Measurements from ENCODE around the gene TAS2R31. TPM values are rescaled to one million over a fixed set of nuclear protein-coding genes. Genes with fewer than 3 reads are reported as not detected.
"Not testable (repeated sequence)": the region's sequence is repeated elsewhere in the genome, so short reads cannot be mapped to it uniquely, and the experiment has no call there.

Gene TAS2R31
- total RNA-seq, 1 experiment from 2014 or later, result 1.7 TPM

DNA sequence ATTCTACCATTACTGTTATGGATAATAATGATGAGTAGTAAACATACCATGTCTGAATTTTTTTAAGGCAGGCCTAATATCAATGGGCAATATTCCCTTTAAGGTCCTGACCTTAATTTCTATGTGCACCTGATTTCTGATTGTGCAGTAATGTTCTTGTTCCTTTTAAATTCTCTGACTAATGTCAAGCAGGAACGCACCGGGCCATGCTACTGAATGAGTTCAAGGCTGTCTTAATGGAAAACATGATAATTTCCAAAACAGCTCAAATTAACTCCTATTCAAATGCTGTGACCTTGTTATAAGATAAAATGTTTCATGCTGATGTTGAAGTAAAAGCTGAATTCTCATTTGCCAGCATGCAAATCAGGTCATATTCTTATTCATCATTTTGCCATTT lies 24.1 kb upstream of the TAS2R31 start:
- H3K4me1 ChIP-seq (ENCODE audit: insufficient read depth, low read length), result no peaks in the 10 kb centered on the region
- H2BK120ac ChIP-seq (ENCODE audit: low read depth, low read length, poor library complexity, severe bottlenecking), result no peak overlapping the region
- H3K27me3 Mint-ChIP-seq (ENCODE audit: low read depth), result no peaks in the 10 kb centered on the region
- H3T11ph ChIP-seq (ENCODE audit: low read length), result no peak overlapping the region
- TF ChIP-seq, protein P1, sequence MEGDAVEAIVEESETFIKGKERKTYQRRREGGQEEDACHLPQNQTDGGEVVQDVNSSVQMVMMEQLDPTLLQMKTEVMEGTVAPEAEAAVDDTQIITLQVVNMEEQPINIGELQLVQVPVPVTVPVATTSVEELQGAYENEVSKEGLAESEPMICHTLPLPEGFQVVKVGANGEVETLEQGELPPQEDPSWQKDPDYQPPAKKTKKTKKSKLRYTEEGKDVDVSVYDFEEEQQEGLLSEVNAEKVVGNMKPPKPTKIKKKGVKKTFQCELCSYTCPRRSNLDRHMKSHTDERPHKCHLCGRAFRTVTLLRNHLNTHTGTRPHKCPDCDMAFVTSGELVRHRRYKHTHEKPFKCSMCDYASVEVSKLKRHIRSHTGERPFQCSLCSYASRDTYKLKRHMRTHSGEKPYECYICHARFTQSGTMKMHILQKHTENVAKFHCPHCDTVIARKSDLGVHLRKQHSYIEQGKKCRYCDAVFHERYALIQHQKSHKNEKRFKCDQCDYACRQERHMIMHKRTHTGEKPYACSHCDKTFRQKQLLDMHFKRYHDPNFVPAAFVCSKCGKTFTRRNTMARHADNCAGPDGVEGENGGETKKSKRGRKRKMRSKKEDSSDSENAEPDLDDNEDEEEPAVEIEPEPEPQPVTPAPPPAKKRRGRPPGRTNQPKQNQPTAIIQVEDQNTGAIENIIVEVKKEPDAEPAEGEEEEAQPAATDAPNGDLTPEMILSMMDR (conservative IDR thresholded peaks at IDR 0.05), result no peak
- no peak overlapping the region for H3K4ac ChIP-seq (ENCODE audit: low read depth, low read length)
- no peak overlapping the region for H3K18ac ChIP-seq (ENCODE audit: insufficient read length, low read depth, low read length)
- H3K27me3 ChIP-seq (ENCODE audit: insufficient read depth, low read length), result no peaks in the 10 kb centered on the region
- no peak overlapping the region for H3K56ac ChIP-seq (ENCODE audit: insufficient read length, low read depth, low read length)
- peaks cover 6% of the 10 kb centered on the region for H3K79me1 ChIP-seq (ENCODE audit: insufficient read depth, low read depth, low read length, poor library complexity, severe bottlenecking)
- H3K27ac Mint-ChIP-seq, result no peak overlapping the region
- H3K79me2 ChIP-seq (ENCODE audit: insufficient read depth, low read length), result no peaks in the 10 kb centered on the region
- H2BK5ac ChIP-seq (ENCODE audit: insufficient read length, low read length), result no peak overlapping the region
- no peak overlapping the region for H2BK20ac ChIP-seq (ENCODE audit: low read depth, low read length, poor library complexity, severe bottlenecking)
- H3K4me1 Mint-ChIP-seq, result no peaks in the 10 kb centered on the region
- WGBS (ENCODE audit: extremely low coverage, insufficient read length, low lambda C conversion rate), result no CpG with 5 or more reads among the region's 2 CpGs
- H4K5ac ChIP-seq (ENCODE audit: insufficient read length, low read depth, low read length), result no peak overlapping the region
- no peaks in the 10 kb centered on the region for H3K23me2 ChIP-seq (ENCODE audit: insufficient read length, low read depth, low read length, poor library complexity, severe bottlenecking)
- H3K9me3 Mint-ChIP-seq, result peaks cover 25 to 26% of the 10 kb centered on the region in 2 experiments
- H3K14ac ChIP-seq (ENCODE audit: insufficient read depth, low read length), result no peak overlapping the region
- no peak for DNase-seq
- H4K91ac ChIP-seq (ENCODE audit: insufficient read length, low read depth, low read length), result no peak overlapping the region
- H2BK15ac ChIP-seq (ENCODE audit: low read depth, low read length), result no peak overlapping the region
- no peak overlapping the region for H2AK5ac ChIP-seq (ENCODE audit: insufficient read length, low read length)
- no peak overlapping the region for H4K8ac ChIP-seq (replicated peaks; ENCODE audit: insufficient read length, low read depth, low read length)
- no peak overlapping the region for H2BK12ac ChIP-seq (ENCODE audit: insufficient read length, low read depth, low read length)
- H3K4me2 ChIP-seq (ENCODE audit: insufficient read depth, insufficient read length, low read length), result no peak overlapping the region
- H3K23ac ChIP-seq (ENCODE audit: insufficient read length, low read depth, low read length), result no peak overlapping the region
- no peak overlapping the region for H3K9ac ChIP-seq (ENCODE audit: extremely low read depth, insufficient read length, low read length)
- peaks cover 31 to 36% (median 33%) of the 10 kb centered on the region in 3 experiments for H3K36me3 Mint-ChIP-seq (ENCODE audit: insufficient read depth in 1 of 3, low read depth in 3 of 3)
- no peak overlapping the region for H3K4me3 Mint-ChIP-seq
- H4K20me1 ChIP-seq (ENCODE audit: control insufficient read depth, insufficient read depth, insufficient read length), result no peaks in the 10 kb centered on the region
- H3K9me3 ChIP-seq (ENCODE audit: control insufficient read depth, low read depth, low read length), result peaks cover 12% of the 10 kb centered on the region
- no peak overlapping the region for H2AFZ ChIP-seq (ENCODE audit: low read length)
- H3K27ac ChIP-seq (ENCODE audit: insufficient read length, low read depth, low read length), result no peak overlapping the region

DNA sequence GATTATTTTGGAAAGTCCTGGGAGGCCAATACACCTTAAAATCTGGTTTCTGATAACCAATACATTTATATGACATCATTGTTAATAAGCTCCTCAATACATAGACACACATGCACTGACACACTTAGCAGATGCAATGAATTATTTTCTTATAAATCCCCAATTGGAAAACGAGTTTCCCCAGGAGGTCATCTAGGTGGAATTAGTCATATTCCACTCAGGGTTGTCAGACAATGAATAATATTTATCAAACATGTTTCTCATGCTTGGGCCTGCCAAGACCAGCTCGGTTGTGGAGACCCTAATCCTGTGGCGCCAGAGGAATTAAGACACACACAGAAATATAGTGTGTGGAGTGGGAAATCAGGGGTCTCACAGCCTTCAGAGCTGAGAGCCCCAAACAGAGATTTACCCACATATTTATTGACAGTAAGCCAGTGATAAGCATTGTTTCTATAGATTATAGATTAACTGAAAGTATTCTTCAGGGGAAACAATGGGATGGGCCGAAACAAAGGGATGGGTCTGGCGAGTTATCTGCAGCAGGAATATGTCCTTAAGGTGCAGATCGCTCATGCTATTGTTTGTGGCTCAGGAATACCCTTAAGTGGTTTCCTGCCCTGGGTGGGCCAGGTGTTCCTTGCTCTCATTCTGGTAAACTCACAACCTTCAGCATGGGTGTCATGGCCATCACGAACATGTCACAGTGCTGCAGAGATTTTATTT lies 18.8 kb upstream of the TAS2R31 start:
- not testable (repeated sequence) for H3K4me3 Mint-ChIP-seq; H2BK15ac ChIP-seq (ENCODE audit: low read depth, low read length); H3K9ac ChIP-seq (ENCODE audit: extremely low read depth, insufficient read length, low read length); H4K5ac ChIP-seq (ENCODE audit: insufficient read length, low read depth, low read length); H4K8ac ChIP-seq (replicated peaks; ENCODE audit: insufficient read length, low read depth, low read length); H3K23me2 ChIP-seq (ENCODE audit: insufficient read length, low read depth, low read length, poor library complexity, severe bottlenecking); H3T11ph ChIP-seq (ENCODE audit: low read length); H4K20me1 ChIP-seq (ENCODE audit: control insufficient read depth, insufficient read depth, insufficient read length); H3K23ac ChIP-seq (ENCODE audit: insufficient read length, low read depth, low read length); H3K18ac ChIP-seq (ENCODE audit: insufficient read length, low read depth, low read length); H3K4me1 ChIP-seq (ENCODE audit: insufficient read depth, low read length); H2AFZ ChIP-seq (ENCODE audit: low read length); H3K79me1 ChIP-seq (ENCODE audit: insufficient read depth, low read depth, low read length, poor library complexity, severe bottlenecking); H2BK120ac ChIP-seq (ENCODE audit: low read depth, low read length, poor library complexity, severe bottlenecking); H4K91ac ChIP-seq (ENCODE audit: insufficient read length, low read depth, low read length); DNase-seq; H3K27me3 ChIP-seq (ENCODE audit: insufficient read depth, low read length); H3K14ac ChIP-seq (ENCODE audit: insufficient read depth, low read length); H3K4ac ChIP-seq (ENCODE audit: low read depth, low read length); H3K4me1 Mint-ChIP-seq; H3K56ac ChIP-seq (ENCODE audit: insufficient read length, low read depth, low read length); H2BK12ac ChIP-seq (ENCODE audit: insufficient read length, low read depth, low read length); H2BK5ac ChIP-seq (ENCODE audit: insufficient read length, low read length); H3K27me3 Mint-ChIP-seq (ENCODE audit: low read depth); H3K79me2 ChIP-seq (ENCODE audit: insufficient read depth, low read length); H3K27ac Mint-ChIP-seq; H3K27ac ChIP-seq (ENCODE audit: insufficient read length, low read depth, low read length); H2AK5ac ChIP-seq (ENCODE audit: insufficient read length, low read length); H3K4me2 ChIP-seq (ENCODE audit: insufficient read depth, insufficient read length, low read length); H2BK20ac ChIP-seq (ENCODE audit: low read depth, low read length, poor library complexity, severe bottlenecking)
- H3K36me3 Mint-ChIP-seq (ENCODE audit: insufficient read depth in 1 of 3, low read depth in 3 of 3), result peaks cover 53 to 70% (median 60%) of the 10 kb centered on the region in 3 experiments
- WGBS (ENCODE audit: extremely low coverage, insufficient read length, low lambda C conversion rate), result no CpG with 5 or more reads among the region's 7 CpGs
- H3K9me3 ChIP-seq (ENCODE audit: control insufficient read depth, low read depth, low read length), result peaks cover 12% of the 10 kb centered on the region
- H3K9me3 Mint-ChIP-seq, result peaks cover 36 to 38% of the 10 kb centered on the region in 2 experiments
